ENCODE results near the gene PCSK5. TPM values are rescaled to one million over a fixed set of nuclear protein-coding genes. Genes with fewer than 3 reads are reported as not detected.
"Not testable (repeated sequence)": the region's sequence is repeated elsewhere in the genome, so short reads cannot be mapped to it uniquely, and the experiment has no call there.

PCSK5 gene
- polyA plus RNA-seq, 1 donor, result 11.3 TPM

- no peak for DNase-seq
These were observed 35.9 kb downstream of the PCSK5 start for GRCh38 chr9:75926385-75926784.

GRCh38 chr9:75927356-75927755 lies 36.9 kb downstream of the PCSK5 start:
- DNase-seq, result no peak

GRCh38 chr9:75930190-75930589 lies 39.7 kb downstream of the PCSK5 start:
- no peak for DNase-seq

- no peak for DNase-seq
These were observed 40.4 kb downstream of the PCSK5 start for GRCh38 chr9:75930730-75931321.

GRCh38 chr9:75933982-75934381 lies 43.5 kb downstream of the PCSK5 start:
- no peak for DNase-seq

GRCh38 chr9:75935591-75935990 lies 45.1 kb downstream of the PCSK5 start:
- DNase-seq, result no peak

- DNase-seq, result no peak
These were observed 47.2 kb downstream of the PCSK5 start for GRCh38 chr9:75937521-75938258.

- no peak for DNase-seq
These were observed 48.5 kb downstream of the PCSK5 start for GRCh38 chr9:75938946-75939345.

GRCh38 chr9:75939536-75940111 lies 49.2 kb downstream of the PCSK5 start:
- DNase-seq, result no peak

- peak; percentile 8 for DNase-seq
These were observed 50.6 kb downstream of the PCSK5 start for GRCh38 chr9:75941066-75941465.

- DNase-seq, result no peak
These were observed 51.3 kb downstream of the PCSK5 start for GRCh38 chr9:75941577-75942311.

GRCh38 chr9:75946766-75947165 lies 56.3 kb downstream of the PCSK5 start:
- DNase-seq, result no peak

- DNase-seq, result no peak
These were observed 56.8 kb downstream of the PCSK5 start for GRCh38 chr9:75947233-75947632.

- no peak for DNase-seq
These were observed 60.5 kb downstream of the PCSK5 start for GRCh38 chr9:75950998-75951397.

- DNase-seq, result no peak
These were observed 62.7 kb downstream of the PCSK5 start for GRCh38 chr9:75953218-75953617.

GRCh38 chr9:75956161-75956560 lies 65.7 kb downstream of the PCSK5 start:
- DNase-seq, result no peak

- DNase-seq, result no peak
These were observed 66.6 kb downstream of the PCSK5 start for GRCh38 chr9:75957116-75957515.

- no peak for DNase-seq
These were observed 67.8 kb downstream of the PCSK5 start for GRCh38 chr9:75958226-75958625.

GRCh38 chr9:75960551-75960950 lies 70.1 kb downstream of the PCSK5 start:
- DNase-seq, result peak; percentile 39

GRCh38 chr9:75962013-75962661 lies 71.7 kb downstream of the PCSK5 start:
- peak; percentile 27 for DNase-seq

GRCh38 chr9:75962662-75963036 lies 72.2 kb downstream of the PCSK5 start:
- no peak for DNase-seq

GRCh38 chr9:75963321-75963720 lies 72.8 kb downstream of the PCSK5 start:
- DNase-seq, result not testable (repeated sequence)

GRCh38 chr9:75964427-75964826 lies 74.0 kb downstream of the PCSK5 start:
- DNase-seq, result no peak
